Measurements from ENCODE around the gene CDH13.

The CDH13 gene

DNA sequence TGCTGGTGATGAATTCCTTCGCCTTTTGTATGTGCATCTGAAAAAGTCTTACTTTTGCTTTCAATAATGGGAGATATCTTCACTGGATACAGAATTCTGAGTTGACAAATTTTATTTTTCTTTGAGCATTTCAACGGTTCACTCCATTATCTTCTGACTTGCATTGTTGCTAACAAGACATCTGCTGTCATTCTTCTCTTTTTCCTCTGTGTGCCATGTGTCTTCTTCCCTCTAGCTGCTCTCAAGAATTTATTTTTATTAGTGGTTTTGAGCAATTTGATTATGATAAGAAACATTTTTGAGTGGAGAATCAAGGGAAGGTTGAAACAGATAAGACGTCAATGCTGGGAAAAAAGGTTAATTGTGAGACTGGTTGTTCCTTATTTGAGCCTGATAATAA is 471.8 kb downstream of the CDH13 start:
- Histone ChIP-seq H2BK12ac (ENCODE audit: low read length) (no peak overlapping the region), H3K79me2 (ENCODE audit: control insufficient read depth, insufficient read depth, low read length, poor library complexity) (no peaks in the 10 kb centered on the region), H3K4me2 (ENCODE audit: low read length) (no peak overlapping the region), H2BK120ac (ENCODE audit: insufficient read depth, low read length, poor library complexity) (no peak overlapping the region), H2BK5ac (ENCODE audit: low read depth, low read length, poor library complexity) (no peak overlapping the region), H4K8ac (ENCODE audit: low read depth, low read length) (no peak overlapping the region), H3K18ac (ENCODE audit: low read length) (no peak overlapping the region), H3K4ac (ENCODE audit: low read depth, low read length) (no peak overlapping the region), H2AK5ac (ENCODE audit: low read length) (no peak overlapping the region), H3K27ac (ENCODE audit: low read depth, low read length) (no peak overlapping the region), H3K36me3 (ENCODE audit: control insufficient read depth in 1 of 2, insufficient read depth in 2 of 2, low read length in 2 of 2) (no peaks in the 10 kb centered on the region), H4K12ac (ENCODE audit: low read depth, low read length) (no peak overlapping the region), H3K9ac (ENCODE audit: low read length) (no peak overlapping the region), H3K9me3 (ENCODE audit: insufficient read depth, low read depth, low read length) (peaks cover 5% of the 10 kb centered on the region), H4K91ac (ENCODE audit: low read depth, low read length) (no peak overlapping the region), H3K14ac (ENCODE audit: low read length) (no peak overlapping the region), H3K4me1 (ENCODE audit: control insufficient read depth in 1 of 2, insufficient read depth in 2 of 2, low read length in 2 of 2) (no peaks in the 10 kb centered on the region), H3K23ac (ENCODE audit: low read length) (no peak overlapping the region), H3K27me3 (ENCODE audit: insufficient read depth, low read length) (no peaks in the 10 kb centered on the region), H2AFZ (ENCODE audit: insufficient read depth, low read length, poor library complexity) (no peak overlapping the region), H3K4me3 (ENCODE audit: low read depth, low read length) (no peak overlapping the region), H3K79me1 (ENCODE audit: low read length) (no peaks in the 10 kb centered on the region)
- WGBS (ENCODE audit: extremely low coverage, insufficient coverage, insufficient read length) = no CpG with 5 or more reads among the region's 3 CpGs
- no peak for DNase-seq

- Histone ChIP-seq H3K79me2 (ENCODE audit: control insufficient read depth, insufficient read depth, low read length, poor library complexity) (no peaks in the 10 kb centered on the region), H3K27me3 (ENCODE audit: insufficient read depth, low read length) (no peaks in the 10 kb centered on the region), H3K18ac (ENCODE audit: low read length) (no peak overlapping the region), H3K4me3 (ENCODE audit: low read depth, low read length) (no peak overlapping the region), H3K23ac (ENCODE audit: low read length) (no peak overlapping the region), H4K91ac (ENCODE audit: low read depth, low read length) (no peak overlapping the region), H4K12ac (ENCODE audit: low read depth, low read length) (no peak overlapping the region), H3K4me1 (ENCODE audit: control insufficient read depth in 1 of 2, insufficient read depth in 2 of 2, low read length in 2 of 2) (no peaks in the 10 kb centered on the region), H3K14ac (ENCODE audit: low read length) (no peak overlapping the region), H4K8ac (ENCODE audit: low read depth, low read length) (no peak overlapping the region), H3K79me1 (ENCODE audit: low read length) (no peaks in the 10 kb centered on the region), H2BK12ac (ENCODE audit: low read length) (no peak overlapping the region), H3K4me2 (ENCODE audit: low read length) (no peak overlapping the region), H2BK120ac (ENCODE audit: insufficient read depth, low read length, poor library complexity) (no peak overlapping the region), H3K27ac (ENCODE audit: low read depth, low read length) (no peak overlapping the region), H2AK5ac (ENCODE audit: low read length) (no peak overlapping the region), H3K4ac (ENCODE audit: low read depth, low read length) (no peak overlapping the region), H2BK5ac (ENCODE audit: low read depth, low read length, poor library complexity) (no peak overlapping the region), H2AFZ (ENCODE audit: insufficient read depth, low read length, poor library complexity) (no peak overlapping the region), H3K36me3 (ENCODE audit: control insufficient read depth in 1 of 2, insufficient read depth in 2 of 2, low read length in 2 of 2) (no peaks in the 10 kb centered on the region), H3K9me3 (ENCODE audit: insufficient read depth, low read depth, low read length) (peaks cover 5% of the 10 kb centered on the region), H3K9ac (ENCODE audit: low read length) (no peak overlapping the region)
- whole genome bisulfite sequencing (ENCODE audit: extremely low coverage, insufficient coverage, insufficient read length) = no CpG with 5 or more reads among the region's 2 CpGs
- DNase-seq = no peak
These were observed 473.9 kb downstream of the CDH13 start for GRCh38 chr16:83100679-83101078.

- DNase-seq = no peak
- no peak overlapping the region for H2AFZ ChIP-seq (ENCODE audit: insufficient read depth, low read length, poor library complexity)
- no peak overlapping the region for H3K23ac ChIP-seq (ENCODE audit: low read length)
- no peak overlapping the region for H4K8ac ChIP-seq (ENCODE audit: low read depth, low read length)
- no peak overlapping the region for H3K4me3 ChIP-seq (ENCODE audit: low read depth, low read length)
- no peak overlapping the region for H3K27ac ChIP-seq (ENCODE audit: low read depth, low read length)
- H3K4me2 ChIP-seq (ENCODE audit: low read length) = no peak overlapping the region
- no peak overlapping the region for H4K12ac ChIP-seq (ENCODE audit: low read depth, low read length)
- no peaks in the 10 kb centered on the region for H3K79me2 ChIP-seq (ENCODE audit: control insufficient read depth, insufficient read depth, low read length, poor library complexity)
- H2BK12ac ChIP-seq (ENCODE audit: low read length) = no peak overlapping the region
- H3K27me3 ChIP-seq (ENCODE audit: insufficient read depth, low read length) = no peaks in the 10 kb centered on the region
- no peak overlapping the region for H2BK120ac ChIP-seq (ENCODE audit: insufficient read depth, low read length, poor library complexity)
- peaks cover 5% of the 10 kb centered on the region for H3K9me3 ChIP-seq (ENCODE audit: insufficient read depth, low read depth, low read length)
- no peaks in the 10 kb centered on the region for H3K4me1 ChIP-seq (ENCODE audit: control insufficient read depth in 1 of 2, insufficient read depth in 2 of 2, low read length in 2 of 2)
- no peak overlapping the region for H2AK5ac ChIP-seq (ENCODE audit: low read length)
- H4K91ac ChIP-seq (ENCODE audit: low read depth, low read length) = no peak overlapping the region
- H3K14ac ChIP-seq (ENCODE audit: low read length) = no peak overlapping the region
- no peak overlapping the region for H2BK5ac ChIP-seq (ENCODE audit: low read depth, low read length, poor library complexity)
- no CpG with 5 or more reads among the region's 6 CpGs for WGBS (ENCODE audit: extremely low coverage, insufficient coverage, insufficient read length)
- H3K4ac ChIP-seq (ENCODE audit: low read depth, low read length) = no peak overlapping the region
- H3K18ac ChIP-seq (ENCODE audit: low read length) = no peak overlapping the region
- no peak overlapping the region for H3K9ac ChIP-seq (ENCODE audit: low read length)
- no peaks in the 10 kb centered on the region for H3K79me1 ChIP-seq (ENCODE audit: low read length)
- no peaks in the 10 kb centered on the region for H3K36me3 ChIP-seq (ENCODE audit: control insufficient read depth in 1 of 2, insufficient read depth in 2 of 2, low read length in 2 of 2)
These were observed 475.6 kb downstream of the CDH13 start for GRCh38 chr16:83102336-83102735.

- Histone ChIP-seq H3K4ac (ENCODE audit: low read depth, low read length) (no peak overlapping the region), H4K91ac (ENCODE audit: low read depth, low read length) (no peak overlapping the region), H3K9ac (ENCODE audit: low read length) (no peak overlapping the region)
These were observed 478.7 kb downstream of the CDH13 start for GRCh38 chr16:83105279-83106077.

More at GRCh38 chr16:83105279-83106077, 478.7 kb downstream of the CDH13 start:
- Histone ChIP-seq H3K4me3 (ENCODE audit: low read depth, low read length) (no peak overlapping the region), H2BK5ac (ENCODE audit: low read depth, low read length, poor library complexity) (no peak overlapping the region), H3K27ac (ENCODE audit: low read depth, low read length) (no peak overlapping the region), H2AFZ (ENCODE audit: insufficient read depth, low read length, poor library complexity) (no peak overlapping the region), H4K12ac (ENCODE audit: low read depth, low read length) (no peak overlapping the region), H2BK12ac (ENCODE audit: low read length) (no peak overlapping the region), H3K23ac (ENCODE audit: low read length) (no peak overlapping the region), H3K79me1 (ENCODE audit: low read length) (no peaks in the 10 kb centered on the region), H3K79me2 (ENCODE audit: control insufficient read depth, insufficient read depth, low read length, poor library complexity) (no peaks in the 10 kb centered on the region), H2BK120ac (ENCODE audit: insufficient read depth, low read length, poor library complexity) (no peak overlapping the region), H3K4me2 (ENCODE audit: low read length) (no peak overlapping the region), H2AK5ac (ENCODE audit: low read length) (no peak overlapping the region), H3K14ac (ENCODE audit: low read length) (no peak overlapping the region), H3K4me1 (ENCODE audit: control insufficient read depth in 1 of 2, insufficient read depth in 2 of 2, low read length in 2 of 2) (no peaks in the 10 kb centered on the region), H3K9me3 (ENCODE audit: insufficient read depth, low read depth, low read length) (peaks cover 3% of the 10 kb centered on the region), H3K18ac (ENCODE audit: low read length) (no peak overlapping the region), H4K8ac (ENCODE audit: low read depth, low read length) (no peak overlapping the region), H3K36me3 (ENCODE audit: control insufficient read depth in 1 of 2, insufficient read depth in 2 of 2, low read length in 2 of 2) (no peaks in the 10 kb centered on the region), H3K27me3 (ENCODE audit: insufficient read depth, low read length) (no peaks in the 10 kb centered on the region)
- DNase-seq = no peak
- WGBS (ENCODE audit: extremely low coverage, insufficient coverage, insufficient read length) = no CpG with 5 or more reads among the region's 9 CpGs

Measured in trophoblast cell (in vitro differentiated cells and primary cell).